Keratinocyte (primary cell): ENCODE measurements around the gene KIAA1755. TPM values are rescaled to one million over a fixed set of nuclear protein-coding genes. Genes with fewer than 3 reads are reported as not detected.

Experiments used
- DNase-seq: peaks from one replicate; pipeline ENCODE4 v3.0.0-alpha.2; 2011; ENCODE audit warnings: low read depth, missing footprints, low spot score
- FAIRE-seq: peaks from 2 replicates; lab custom pipeline; 2011; peaks lifted over from hg19 to GRCh38; lab: Jason Lieb, UNC
- H2AFZ ChIP-seq: 2 replicates; pipeline ENCODE4 v1.6.0; 2012; ENCODE audit warnings: low read length, control low read depth, inconsistent platforms; ENCODE audit not compliant: control insufficient read depth
- H3K27ac ChIP-seq: 2 replicates; pipeline ENCODE4 v1.5.1; 2011; ENCODE audit warnings: low read length; ENCODE audit not compliant: control insufficient read depth, insufficient read depth
- H3K27me3 ChIP-seq: 3 replicates; pipeline ENCODE4 v1.6.0; 2011; ENCODE audit warnings: low read length; ENCODE audit not compliant: control insufficient read depth, insufficient read depth; ENCODE audit errors: extremely low read depth
- H3K36me3 ChIP-seq, 2 experiments: 2 replicates in 1 of 2; 3 replicates in 1 of 2; pipeline ENCODE4 v1.5.1; 2011; ENCODE audit warnings: low read length in 2 of 2, mild to moderate bottlenecking in 1 of 2; ENCODE audit not compliant: control insufficient read depth in 2 of 2, insufficient read depth in 2 of 2; ENCODE audit errors: extremely low read depth in 1 of 2
- H3K4me1 ChIP-seq: 3 replicates; pipeline ENCODE4 v1.5.1; 2011; ENCODE audit warnings: low read length; ENCODE audit not compliant: control insufficient read depth, insufficient read depth; ENCODE audit errors: extremely low read depth
- H3K4me2 ChIP-seq: 3 replicates; pipeline ENCODE4 v1.6.0; 2011; ENCODE audit warnings: low read depth, low read length; ENCODE audit not compliant: control insufficient read depth, insufficient read depth; ENCODE audit errors: extremely low read depth
- H3K4me3 ChIP-seq, 3 experiments: fragments of 200-600 bp in 1 of 3; sonication (generic) in 1 of 3; 2 replicates in 2 of 3; 3 replicates in 1 of 3; pipeline ENCODE4 v1.5.1; 2011 to 2016; ENCODE audit warnings: low read length in 3 of 3, mild to moderate bottlenecking in 3 of 3, control low read depth in 2 of 3, inconsistent platforms in 1 of 3, low read depth in 1 of 3, mixed read lengths in 1 of 3, mixed run types in 1 of 3, moderate library complexity in 1 of 3; ENCODE audit not compliant: control insufficient read depth in 2 of 3, insufficient read depth in 2 of 3; ENCODE audit errors: extremely low read depth in 1 of 3
- H3K79me2 ChIP-seq: 2 replicates; pipeline ENCODE4 v1.6.0; 2012; ENCODE audit warnings: low read length; ENCODE audit not compliant: control insufficient read depth, insufficient read depth
- H3K9ac ChIP-seq: 3 replicates; pipeline ENCODE4 v1.6.0; 2011; ENCODE audit warnings: low read length; ENCODE audit not compliant: control insufficient read depth, insufficient read depth; ENCODE audit errors: extremely low read depth
- H3K9me1 ChIP-seq: 3 replicates; pipeline ENCODE4 v1.6.0; 2011; ENCODE audit warnings: low read length; ENCODE audit not compliant: control insufficient read depth, insufficient read depth; ENCODE audit errors: extremely low read depth
- H3K9me3 ChIP-seq: 2 replicates; pipeline ENCODE4 v1.5.1; 2012; ENCODE audit warnings: low read depth, low read length; ENCODE audit not compliant: control insufficient read depth
- H4K20me1 ChIP-seq: 3 replicates; pipeline ENCODE4 v1.6.0; 2011; ENCODE audit warnings: low read length; ENCODE audit not compliant: control insufficient read depth, insufficient read depth; ENCODE audit errors: extremely low read depth
- CTCF ChIP-seq, 3 experiments: IDR thresholded peaks in 1 of 3; conservative IDR thresholded peaks in 1 of 3; optimal IDR thresholded peaks in 1 of 3; 2 replicates in 2 of 3; 3 replicates in 1 of 3; pipeline versions ENCODE3 to v1.5.1; 2011; ENCODE audit warnings: low read length in 3 of 3, mild to moderate bottlenecking in 3 of 3, moderate library complexity in 2 of 3, control low read depth in 1 of 3, inconsistent platforms in 1 of 3; ENCODE audit not compliant: insufficient read depth in 2 of 3; ENCODE audit errors: extremely low read depth in 1 of 3
- EZH2 ChIP-seq: IDR thresholded peaks from one replicate; pipeline ENCODE4 v1.6.1; 2012; ENCODE audit warnings: inconsistent platforms, mild to moderate bottlenecking, low read length, moderate library complexity
- dilution Hi-C: fragments of 300-500 bp; cut with MboI; formaldehyde crosslinking; loops from one replicate; pipeline ENCODE4 v1.7.0; 2020; ENCODE audit warnings: low sequenced_read_pairs; ENCODE audit not compliant: extremely low pct_ligation_motif_present
- polyA plus RNA-seq, 5 experiments: library from polyadenylated mRNA; depleted of rRNA in 3 of 5; stranded (reverse) in 3 of 5; stranded (forward) in 1 of 5; unstranded in 1 of 5; fragments of >200 nt; gene quantifications; 1 replicate in 1 of 5; 2 replicates in 3 of 5; 3 replicates in 1 of 5; pipeline versions ENCODE4 v1.2.1 to v1.2.3, GENCODE V29; 2011 to 2012; ENCODE audit warnings: missing spikeins in 2 of 5, low read depth in 1 of 5, low replicate concordance in 1 of 5

Gene KIAA1755
- polyA plus RNA-seq, 1 donor (not counting 4 experiments of a cell fraction or from before 2014, with no cell fraction given), result not detected

- Histone ChIP-seq H3K4me2 (no peak overlapping the region), H3K27me3 (no peaks in the 10 kb centered on the region), H3K4me3 (no peak overlapping the region), H4K20me1 (no peaks in the 10 kb centered on the region), H3K9me1 (no peaks in the 10 kb centered on the region), H3K9me3 (no peaks in the 10 kb centered on the region), H3K36me3 (no peaks in the 10 kb centered on the region), H2AFZ (no peak overlapping the region), H3K4me1 (peaks cover 48% of the 10 kb centered on the region), H3K27ac (no peak overlapping the region), H3K9ac (no peak overlapping the region), H3K79me2 (no peaks in the 10 kb centered on the region)
- TF ChIP-seq EZH2 (no peak), CTCF (optimal IDR thresholded peaks at IDR 0.05 in 1 of 3, IDR thresholded peaks at IDR 0.05 in 1 of 3, conservative IDR thresholded peaks at IDR 0.05 in 1 of 3; ENCODE audit: extremely low read depth in 1 of 3, insufficient read depth in 2 of 3, low read length in 3 of 3) (no peak)
- DNase-seq (no peak), FAIRE-seq (no peak)
- dilution Hi-C loops, result no loop called here
These were observed 60.8 kb downstream of the KIAA1755 start for GRCh38 chr20:38199501-38200390.

GRCh38 chr20:38198238-38198861 lies 62.2 kb downstream of the KIAA1755 start:
- no peaks in the 10 kb centered on the region for H3K9me1 ChIP-seq
- H2AFZ ChIP-seq, result no peak overlapping the region
- H3K4me1 ChIP-seq, result peaks cover 48% of the 10 kb centered on the region
- no peak overlapping the region for H3K4me2 ChIP-seq
- DNase-seq, result no peak
- TF ChIP-seq EZH2, result no peak
- TF ChIP-seq CTCF (optimal IDR thresholded peaks at IDR 0.05 in 1 of 3, IDR thresholded peaks at IDR 0.05 in 1 of 3, conservative IDR thresholded peaks at IDR 0.05 in 1 of 3; ENCODE audit: extremely low read depth in 1 of 3, insufficient read depth in 2 of 3, low read length in 3 of 3), result no peak
- no peaks in the 10 kb centered on the region for H3K36me3 ChIP-seq
- no peak overlapping the region for H3K9ac ChIP-seq
- no peak overlapping the region for H3K27ac ChIP-seq
- FAIRE-seq, result peak; percentile 95
- H3K9me3 ChIP-seq, result no peaks in the 10 kb centered on the region
- dilution Hi-C loops, result no loop called here
- no peak overlapping the region for H3K4me3 ChIP-seq
- H3K27me3 ChIP-seq, result no peaks in the 10 kb centered on the region
- H4K20me1 ChIP-seq, result no peaks in the 10 kb centered on the region
- H3K79me2 ChIP-seq, result no peaks in the 10 kb centered on the region
